ENCODE results near the gene ELL2.

- TF ChIP-seq, protein P1, sequence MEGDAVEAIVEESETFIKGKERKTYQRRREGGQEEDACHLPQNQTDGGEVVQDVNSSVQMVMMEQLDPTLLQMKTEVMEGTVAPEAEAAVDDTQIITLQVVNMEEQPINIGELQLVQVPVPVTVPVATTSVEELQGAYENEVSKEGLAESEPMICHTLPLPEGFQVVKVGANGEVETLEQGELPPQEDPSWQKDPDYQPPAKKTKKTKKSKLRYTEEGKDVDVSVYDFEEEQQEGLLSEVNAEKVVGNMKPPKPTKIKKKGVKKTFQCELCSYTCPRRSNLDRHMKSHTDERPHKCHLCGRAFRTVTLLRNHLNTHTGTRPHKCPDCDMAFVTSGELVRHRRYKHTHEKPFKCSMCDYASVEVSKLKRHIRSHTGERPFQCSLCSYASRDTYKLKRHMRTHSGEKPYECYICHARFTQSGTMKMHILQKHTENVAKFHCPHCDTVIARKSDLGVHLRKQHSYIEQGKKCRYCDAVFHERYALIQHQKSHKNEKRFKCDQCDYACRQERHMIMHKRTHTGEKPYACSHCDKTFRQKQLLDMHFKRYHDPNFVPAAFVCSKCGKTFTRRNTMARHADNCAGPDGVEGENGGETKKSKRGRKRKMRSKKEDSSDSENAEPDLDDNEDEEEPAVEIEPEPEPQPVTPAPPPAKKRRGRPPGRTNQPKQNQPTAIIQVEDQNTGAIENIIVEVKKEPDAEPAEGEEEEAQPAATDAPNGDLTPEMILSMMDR (IDR thresholded peaks at IDR 0.05; ENCODE audit: insufficient read depth, low read depth, low read length), result no peak
- no peak for TF ChIP-seq EZH2 (IDR thresholded peaks at IDR 0.05; ENCODE audit: insufficient read depth, low read length)
Observed at GRCh38 chr5:95863383-95863757, 98.3 kb downstream of the ELL2 start.

Measured in astrocyte (in vitro differentiated cells and primary cell).